ENCODE measurements around the gene GPR146.

GPR146 gene

GRCh38 chr7:1054861-1055450 lies 10.6 kb downstream of the GPR146 start:
- Histone ChIP-seq H3K27ac (ENCODE audit: low read depth, low read length) (peak overlapping the region; percentile 82), H3K4me1 (ENCODE audit: control insufficient read depth, insufficient read depth, low read length) (peaks cover 28% of the 10 kb centered on the region), H3K27me3 (ENCODE audit: control insufficient read depth, insufficient read depth, low read length) (no peaks in the 10 kb centered on the region), H3K4me3 (ENCODE audit: low read length) (peak overlapping the region; percentile 61), H3K36me3 (ENCODE audit: control insufficient read depth, insufficient read depth, low read length) (no peaks in the 10 kb centered on the region), H3K9ac (ENCODE audit: low read length) (peak overlapping the region; percentile 29)

GRCh38 chr7:1055491-1055955 lies 11.2 kb downstream of the GPR146 start:
- Histone ChIP-seq H3K4me3 (ENCODE audit: low read length) (peak overlapping the region; percentile 61), H3K4me1 (ENCODE audit: control insufficient read depth, insufficient read depth, low read length) (peaks cover 28% of the 10 kb centered on the region), H3K27ac (ENCODE audit: low read depth, low read length) (peak overlapping the region; percentile 82), H3K36me3 (ENCODE audit: control insufficient read depth, insufficient read depth, low read length) (no peaks in the 10 kb centered on the region), H3K9ac (ENCODE audit: low read length) (peak overlapping the region; percentile 29), H3K27me3 (ENCODE audit: control insufficient read depth, insufficient read depth, low read length) (peaks cover 3% of the 10 kb centered on the region)

- peaks cover 3% of the 10 kb centered on the region for H3K27me3 ChIP-seq (ENCODE audit: control insufficient read depth, insufficient read depth, low read length)
- H3K9ac ChIP-seq (ENCODE audit: low read length), result no peak overlapping the region
- peaks cover 28% of the 10 kb centered on the region for H3K4me1 ChIP-seq (ENCODE audit: control insufficient read depth, insufficient read depth, low read length)
- peak overlapping the region; percentile 61 for H3K4me3 ChIP-seq (ENCODE audit: low read length)
- H3K36me3 ChIP-seq (ENCODE audit: control insufficient read depth, insufficient read depth, low read length), result no peaks in the 10 kb centered on the region
- no peak overlapping the region for H3K27ac ChIP-seq (ENCODE audit: low read depth, low read length)
Observed at GRCh38 chr7:1055956-1056784, 11.8 kb downstream of the GPR146 start.

- Histone ChIP-seq H3K4me3 (ENCODE audit: low read length) (no peak overlapping the region), H3K27ac (ENCODE audit: low read depth, low read length) (no peak overlapping the region), H3K9ac (ENCODE audit: low read length) (no peak overlapping the region), H3K36me3 (ENCODE audit: control insufficient read depth, insufficient read depth, low read length) (no peaks in the 10 kb centered on the region), H3K4me1 (ENCODE audit: control insufficient read depth, insufficient read depth, low read length) (peaks cover 28% of the 10 kb centered on the region), H3K27me3 (ENCODE audit: control insufficient read depth, insufficient read depth, low read length) (peaks cover 3% of the 10 kb centered on the region)
Observed at GRCh38 chr7:1056785-1057410, 12.6 kb downstream of the GPR146 start.

GRCh38 chr7:1057416-1058291 lies 13.3 kb downstream of the GPR146 start:
- H3K4me3 ChIP-seq (ENCODE audit: low read length), result no peak overlapping the region
- peaks cover 23% of the 10 kb centered on the region for H3K4me1 ChIP-seq (ENCODE audit: control insufficient read depth, insufficient read depth, low read length)
- no peak overlapping the region for H3K9ac ChIP-seq (ENCODE audit: low read length)
- no peaks in the 10 kb centered on the region for H3K36me3 ChIP-seq (ENCODE audit: control insufficient read depth, insufficient read depth, low read length)
- H3K27ac ChIP-seq (ENCODE audit: low read depth, low read length), result no peak overlapping the region
- H3K27me3 ChIP-seq (ENCODE audit: control insufficient read depth, insufficient read depth, low read length), result peaks cover 3% of the 10 kb centered on the region

GRCh38 chr7:1058311-1058710 lies 14.0 kb downstream of the GPR146 start:
- Histone ChIP-seq H3K27ac (ENCODE audit: low read depth, low read length) (no peak overlapping the region), H3K36me3 (ENCODE audit: control insufficient read depth, insufficient read depth, low read length) (no peaks in the 10 kb centered on the region)

GRCh38 chr7:1058821-1059199 lies 14.5 kb downstream of the GPR146 start:
- Histone ChIP-seq H3K27me3 (ENCODE audit: control insufficient read depth, insufficient read depth, low read length) (peaks cover 3% of the 10 kb centered on the region), H3K27ac (ENCODE audit: low read depth, low read length) (no peak overlapping the region), H3K9ac (ENCODE audit: low read length) (no peak overlapping the region), H3K36me3 (ENCODE audit: control insufficient read depth, insufficient read depth, low read length) (no peaks in the 10 kb centered on the region), H3K4me3 (ENCODE audit: low read length) (no peak overlapping the region), H3K4me1 (ENCODE audit: control insufficient read depth, insufficient read depth, low read length) (peaks cover 23% of the 10 kb centered on the region)

More at GRCh38 chr7:1058311-1058710, 14.0 kb downstream of the GPR146 start:
- H3K4me1 ChIP-seq (ENCODE audit: control insufficient read depth, insufficient read depth, low read length), result peaks cover 23% of the 10 kb centered on the region
- H3K9ac ChIP-seq (ENCODE audit: low read length), result no peak overlapping the region
- peaks cover 3% of the 10 kb centered on the region for H3K27me3 ChIP-seq (ENCODE audit: control insufficient read depth, insufficient read depth, low read length)
- H3K4me3 ChIP-seq (ENCODE audit: low read length), result no peak overlapping the region

- Histone ChIP-seq H3K4me1 (ENCODE audit: control insufficient read depth, insufficient read depth, low read length) (peaks cover 18% of the 10 kb centered on the region), H3K27me3 (ENCODE audit: control insufficient read depth, insufficient read depth, low read length) (peaks cover 3% of the 10 kb centered on the region), H3K27ac (ENCODE audit: low read depth, low read length) (no peak overlapping the region), H3K4me3 (ENCODE audit: low read length) (no peak overlapping the region), H3K9ac (ENCODE audit: low read length) (no peak overlapping the region), H3K36me3 (ENCODE audit: control insufficient read depth, insufficient read depth, low read length) (no peaks in the 10 kb centered on the region)
Observed at GRCh38 chr7:1059200-1060091, 15.1 kb downstream of the GPR146 start.

GRCh38 chr7:1060315-1061072 lies 16.1 kb downstream of the GPR146 start:
- H3K4me3 ChIP-seq (ENCODE audit: low read length), result no peak overlapping the region
- H3K36me3 ChIP-seq (ENCODE audit: control insufficient read depth, insufficient read depth, low read length), result no peaks in the 10 kb centered on the region
- H3K4me1 ChIP-seq (ENCODE audit: control insufficient read depth, insufficient read depth, low read length), result peaks cover 8% of the 10 kb centered on the region
- H3K27me3 ChIP-seq (ENCODE audit: control insufficient read depth, insufficient read depth, low read length), result peaks cover 3% of the 10 kb centered on the region
- H3K9ac ChIP-seq (ENCODE audit: low read length), result no peak overlapping the region
- H3K27ac ChIP-seq (ENCODE audit: low read depth, low read length), result no peak overlapping the region

- H3K27me3 ChIP-seq (ENCODE audit: control insufficient read depth, insufficient read depth, low read length), result peaks cover 3% of the 10 kb centered on the region
- H3K27ac ChIP-seq (ENCODE audit: low read depth, low read length), result no peak overlapping the region
- H3K4me1 ChIP-seq (ENCODE audit: control insufficient read depth, insufficient read depth, low read length), result peaks cover 1% of the 10 kb centered on the region
- H3K4me3 ChIP-seq (ENCODE audit: low read length), result no peak overlapping the region
- no peaks in the 10 kb centered on the region for H3K36me3 ChIP-seq (ENCODE audit: control insufficient read depth, insufficient read depth, low read length)
- H3K9ac ChIP-seq (ENCODE audit: low read length), result no peak overlapping the region
Observed at GRCh38 chr7:1061180-1061579, 16.8 kb downstream of the GPR146 start.
